Adrenal gland (tissue), 12 donors: Measurements from ENCODE around the gene MAN1A2. TPM values are rescaled to one million over a fixed set of nuclear protein-coding genes. Genes with fewer than 3 reads are reported as not detected.

ENCODE experiments used
- DNase-seq, 7 donors: peaks; one replicate each; pipeline ENCODE4 v3.0.0-alpha.2; 2019 to 2020
- H3K27ac ChIP-seq, 5 donors: fragments of 200-600 bp; sonication (generic) in 4 of 5; 1 replicate in 3 of 5; 2 replicates in 2 of 5; pipeline versions ENCODE4 v1.5.1 to v1.8.0; 2016 to 2020; ENCODE audit warnings: mild to moderate bottlenecking in 1 of 5
- H3K27me3 ChIP-seq: fragments of 200-600 bp; 2 replicates; pipeline ENCODE4 v1.8.0; 2021
- H3K36me3 ChIP-seq, 2 donors: fragments of 200-600 bp; replicated peaks in 1 of 2; 1 replicate in 1 of 2; 2 replicates in 1 of 2; pipeline versions ENCODE4 v1.5.1 to v1.8.0; 2018 to 2022
- H3K4me1 ChIP-seq, 2 donors: fragments of 200-600 bp; replicated peaks in 1 of 2; 1 replicate in 1 of 2; 2 replicates in 1 of 2; pipeline versions ENCODE4 v1.5.1 to v1.8.0; 2018 to 2021
- H3K4me3 ChIP-seq, 4 donors: fragments of 200-600 bp; sonication (generic) in 3 of 4; one replicate each; pipeline ENCODE4 v1.5.1; 2016 to 2018
- H3K9me3 ChIP-seq, 3 donors: fragments of 200-600 bp; sonication (generic) in 1 of 3; replicated peaks in 1 of 3; 1 replicate in 2 of 3; 2 replicates in 1 of 3; pipeline versions ENCODE4 v1.5.1 to v1.8.0; 2016 to 2021
- CTCF ChIP-seq, 6 experiments: fragments of 450-650 bp in 4 of 6; fragments of 200-600 bp in 2 of 6; sonication (generic) in 1 of 6; IDR thresholded peaks; 1 replicate in 5 of 6; 2 replicates in 1 of 6; pipeline versions ENCODE4 v1.5.1 to v1.8.0; 2016 to 2021; ENCODE audit warnings: antibody characterized with exemption in 6 of 6, mild to moderate bottlenecking in 2 of 6, moderate library complexity in 1 of 6
- POLR2A ChIP-seq, 2 donors: fragments of 450-650 bp; IDR thresholded peaks; one replicate each; pipeline ENCODE4 v1.6.1; 2017; ENCODE audit warnings: antibody characterized with exemption in 2 of 2, mild to moderate bottlenecking in 2 of 2, moderate library complexity in 1 of 2
- WGBS, 4 donors: extraction: QIAGEN DNeasy Blood & Tissue Kit in 2 of 4; methylation state at CpG; one replicate each; pipeline versions ENCODE4 v1.1.5 to v1.1.7; 2013 to 2017; 5-methylcytosine and 5-hydroxymethylcytosine counted together
- intact Hi-C, 2 donors: fragments of 100-400 bp; cut with DNase I; formaldehyde crosslinking; loops; one replicate each; pipeline versions ENCODE4 v1.14.1 to v1.15.0; 2022 to 2023
- polyA plus RNA-seq, 3 donors: library from polyadenylated mRNA; stranded (reverse); fragments of 200-250 nt in 2 of 3; fragments of 350-450 nt in 1 of 3; fragmentation: Illumina TruSeq in 1 of 3; extraction: RNeasy Lipid Tissue Mini Kit (QIAGEN cat#74804) in 1 of 3; gene quantifications; one replicate each; pipeline ENCODE4 v1.2.3, GENCODE V29; 2013 to 2014
- total RNA-seq, 9 donors: library from RNA; depleted of rRNA in 4 of 9; stranded (reverse); fragments of >200 nt in 4 of 9; fragments of 120-200 nt in 1 of 9; fragmentation: NEBNext Ultra II Directional in 1 of 9; extraction: Animal tissue kit (Norgen Biotek cat#: 25700) in 1 of 9; gene quantifications; one replicate each; pipeline versions ENCODE4 v1.1.0 to v1.2.4, GENCODE V29; 2013 to 2023
- donor health status: healthy with polysubstance abuse.
- donor health status: Bipolar disorder and iron deficiency.
- donor health status: DM: yes; HTN: yes; CAD: no.
- donor health status: DM: no; HTN: no; CAD: no.
- donor health status: DM: no; HTN: no; CAD: no.
- donor health status: DM: yes; HTN: yes; CAD: no.

Gene MAN1A2
- total and polyA plus RNA-seq, 12 donors = 4.4 to 45.2 (median 34.1) TPM

GRCh38 chr1:117433943-117434342 is 66.7 kb downstream of the MAN1A2 start:
- no peak for DNase-seq
- Histone ChIP-seq H3K27me3 (no peaks in the 10 kb centered on the region), H3K4me3 (no peak overlapping the region), H3K36me3 (no peaks in the 10 kb centered on the region), H3K27ac (no peak overlapping the region), H3K9me3 (no peaks in the 10 kb centered on the region), H3K4me1 (no peaks in the 10 kb centered on the region)
- intact Hi-C loops = no loop called here
- TF ChIP-seq POLR2A (IDR thresholded peaks at IDR 0.05) (no peak), CTCF (IDR thresholded peaks at IDR 0.05) (no peak)
- WGBS, 4 donors = 90 to 94% (median 92%) methylated on average over 1 of the region's 1 CpG

- H3K4me1 ChIP-seq = no peaks in the 10 kb centered on the region
- no peaks in the 10 kb centered on the region for H3K36me3 ChIP-seq
- DNase-seq = no peak
- H3K4me3 ChIP-seq = no peak overlapping the region
- no peak for TF ChIP-seq CTCF (IDR thresholded peaks at IDR 0.05)
- TF ChIP-seq POLR2A (IDR thresholded peaks at IDR 0.05) = no peak
- intact Hi-C loops = no loop called here
- no peaks in the 10 kb centered on the region for H3K27me3 ChIP-seq
- no peak overlapping the region for H3K27ac ChIP-seq
- H3K9me3 ChIP-seq = no peaks in the 10 kb centered on the region
- WGBS, 4 donors = 93 to 100% (median 96%) methylated on average over 1 of the region's 1 CpG
These were observed 69.3 kb downstream of the MAN1A2 start for GRCh38 chr1:117436513-117436912.

- no peaks in the 10 kb centered on the region for H3K4me1 ChIP-seq
These were observed 80.4 kb downstream of the MAN1A2 start for GRCh38 chr1:117447661-117448060.

GRCh38 chr1:117452216-117452615 is 85.0 kb downstream of the MAN1A2 start:
- H3K36me3 ChIP-seq = no peaks in the 10 kb centered on the region
- H3K4me1 ChIP-seq = no peaks in the 10 kb centered on the region
- no peaks in the 10 kb centered on the region for H3K27me3 ChIP-seq
- intact Hi-C loops = no loop called here
- no peaks in the 10 kb centered on the region for H3K9me3 ChIP-seq
- H3K27ac ChIP-seq = no peak overlapping the region
- WGBS, 4 donors = 92 to 100% (median 98%) methylated on average over 3 of the region's 3 CpGs
- H3K4me3 ChIP-seq = no peak overlapping the region
- no peak for TF ChIP-seq POLR2A (IDR thresholded peaks at IDR 0.05)
- TF ChIP-seq CTCF (IDR thresholded peaks at IDR 0.05) = no peak
- no peak for DNase-seq

More at GRCh38 chr1:117447661-117448060, 80.4 kb downstream of the MAN1A2 start:
- TF ChIP-seq CTCF (IDR thresholded peaks at IDR 0.05) = no peak
- no peak for TF ChIP-seq POLR2A (IDR thresholded peaks at IDR 0.05)
- Histone ChIP-seq H3K36me3 (no peaks in the 10 kb centered on the region), H3K27me3 (no peaks in the 10 kb centered on the region), H3K4me3 (no peak overlapping the region), H3K27ac (no peak overlapping the region), H3K9me3 (no peaks in the 10 kb centered on the region)
- intact Hi-C loops = no loop called here
- no peak for DNase-seq
- WGBS, 4 donors = 93 to 98% (median 97%) methylated on average over 2 of the region's 2 CpGs
